ENCODE results near the gene OGFOD3.
A peak's percentile ranks its signal among the peaks of the same experiment; 100 is the strongest.
"Not testable (repeated sequence)": the region's sequence is repeated elsewhere in the genome, so short reads cannot be mapped to it uniquely, and the experiment has no call there.

Gene OGFOD3

DNA sequence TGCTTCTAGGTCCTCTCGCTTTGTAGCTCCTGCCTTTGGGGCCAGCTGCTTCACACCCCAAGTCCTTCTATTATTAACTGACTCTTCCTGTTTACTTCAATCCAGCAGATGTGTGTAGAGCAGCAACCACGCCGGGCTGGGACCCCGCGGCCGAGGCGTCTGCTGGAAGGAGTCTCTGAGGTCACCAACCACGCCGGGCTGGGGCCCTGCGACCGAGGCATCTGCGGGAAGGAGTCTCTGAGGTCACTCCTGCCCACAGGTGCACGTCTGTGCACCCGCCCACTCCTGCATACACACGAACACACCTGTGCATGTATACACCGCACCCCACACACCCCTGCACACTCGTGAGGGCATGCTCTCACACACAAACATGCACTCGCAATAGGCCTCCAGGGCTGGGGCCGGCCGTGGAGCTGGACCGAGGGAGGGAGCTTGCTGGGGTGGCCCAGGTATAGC, 67.1 kb downstream of the OGFOD3 start:
- DNase-seq = no peak

DNA sequence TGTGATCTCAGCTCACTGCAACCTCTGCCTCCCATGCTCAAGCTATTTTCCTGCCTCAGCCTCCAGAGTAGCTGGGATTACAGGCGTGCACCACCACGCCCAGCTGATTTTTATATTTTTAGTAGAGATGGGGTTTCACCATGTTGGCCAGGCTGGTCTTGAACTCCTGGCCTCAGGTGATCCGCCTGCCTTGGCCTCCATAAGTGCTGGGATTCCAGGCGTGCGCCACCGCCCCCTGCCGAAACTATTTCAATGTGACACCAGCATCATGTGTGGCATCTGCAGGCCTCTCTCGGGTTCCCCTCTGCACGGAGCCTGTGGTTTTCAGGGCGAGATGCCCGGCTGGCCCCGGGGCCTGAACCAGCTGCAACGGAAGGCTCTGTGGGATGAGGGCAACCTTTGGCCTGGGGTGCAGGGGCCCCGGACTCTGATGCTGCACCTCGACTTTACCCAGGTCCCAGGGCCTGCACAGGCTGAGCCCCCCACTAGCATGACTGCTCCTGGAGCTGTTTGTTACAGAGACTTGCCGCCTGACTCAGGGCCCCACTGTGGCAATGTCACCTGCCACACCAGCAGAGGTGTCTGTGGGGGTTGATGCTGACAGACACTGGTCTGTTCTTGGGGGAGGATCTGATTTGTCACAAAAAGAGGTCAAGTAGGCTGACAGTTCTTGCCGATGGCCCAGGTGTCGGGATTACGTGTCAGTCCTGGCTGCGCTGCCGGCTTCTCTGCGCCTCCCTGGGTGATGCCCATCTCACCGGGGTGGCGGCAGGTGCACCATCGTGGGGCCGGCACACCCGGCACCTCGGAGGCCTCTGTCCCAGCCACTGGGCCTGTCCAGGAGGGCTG, 68.0 kb downstream of the OGFOD3 start:
- DNase-seq = peak in 1 of 5 donors; percentile 52

DNA sequence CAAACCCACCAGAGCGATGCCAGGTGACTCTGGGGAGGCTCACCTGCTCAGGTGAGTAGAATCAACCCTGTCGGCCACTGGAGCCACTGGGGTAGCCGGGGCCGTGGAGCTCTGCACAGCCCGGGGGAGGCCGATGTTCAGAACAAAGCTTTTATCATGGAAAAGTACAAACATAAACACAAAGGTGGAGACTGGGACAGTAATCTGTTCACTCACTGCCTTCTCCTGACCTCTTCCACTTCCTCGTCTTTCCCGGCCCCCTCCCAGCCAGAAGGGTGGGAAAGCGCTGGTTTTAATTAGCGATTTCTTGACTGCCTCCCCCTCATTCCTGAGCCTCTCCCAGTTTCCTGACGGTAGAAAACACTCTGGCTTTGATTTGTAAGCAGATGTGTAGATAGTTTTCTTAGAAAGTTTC, 69.1 kb downstream of the OGFOD3 start:
- no peak for DNase-seq

DNA sequence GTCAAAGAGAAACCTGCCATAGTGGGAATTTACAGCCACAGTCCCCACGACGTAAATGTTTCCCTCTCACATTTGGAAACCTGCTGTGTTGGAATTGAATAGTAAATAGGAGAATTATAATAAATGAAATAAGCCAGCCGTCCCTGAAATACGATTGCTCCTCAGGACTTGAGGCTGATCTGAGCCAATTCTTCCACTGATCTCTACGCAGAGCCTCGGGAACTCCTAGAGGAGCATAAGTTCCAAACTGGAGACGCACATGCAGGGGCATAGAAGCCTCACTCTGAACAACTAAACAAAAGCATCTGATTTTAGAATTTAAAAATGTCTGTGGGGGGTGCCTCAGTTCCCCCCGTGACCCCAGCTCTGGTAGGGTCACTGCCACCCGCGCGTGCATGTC, 69.5 kb downstream of the OGFOD3 start:
- DNase-seq = no peak

DNA sequence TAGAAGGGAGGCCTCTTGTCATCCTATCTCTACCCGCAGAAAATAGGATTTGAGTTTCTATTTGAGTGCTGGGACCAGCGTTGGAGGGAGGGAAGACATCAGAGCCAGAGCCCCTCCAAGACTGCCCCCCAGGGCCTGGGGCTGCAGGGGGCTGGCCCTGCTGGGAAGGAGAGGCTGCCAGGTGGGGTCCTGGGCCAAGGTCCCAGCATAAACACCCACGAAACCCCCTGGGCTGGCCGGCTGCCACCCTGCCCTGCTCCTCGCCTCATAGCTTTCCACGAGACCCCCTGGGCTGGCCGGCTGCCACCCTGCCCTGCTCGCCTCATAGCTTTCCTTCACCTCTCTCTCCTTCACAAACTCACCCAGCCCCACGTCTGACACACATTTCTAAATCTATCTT, 70.0 kb downstream of the OGFOD3 start:
- DNase-seq = no peak

DNA sequence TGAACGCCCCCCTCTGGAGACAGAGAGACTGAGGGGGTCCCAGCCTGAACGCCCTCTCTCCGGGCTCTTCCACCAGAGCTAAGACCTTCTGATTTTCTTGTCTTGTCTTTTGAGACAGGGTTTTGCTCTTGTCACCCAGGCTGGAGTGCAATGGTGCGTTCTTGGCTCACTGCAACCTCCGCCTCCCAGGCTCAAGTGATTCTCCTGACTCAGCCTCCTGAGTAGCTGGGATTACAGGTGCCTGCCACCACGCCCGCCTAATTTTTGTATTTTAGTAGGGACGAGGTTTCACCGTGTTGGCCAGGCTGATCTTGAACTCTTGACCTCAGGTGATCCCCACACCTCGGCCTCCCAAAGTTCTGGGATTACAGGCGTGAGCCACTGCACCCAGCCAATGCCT, 70.4 kb downstream of the OGFOD3 start:
- not testable (repeated sequence) for DNase-seq

DNA sequence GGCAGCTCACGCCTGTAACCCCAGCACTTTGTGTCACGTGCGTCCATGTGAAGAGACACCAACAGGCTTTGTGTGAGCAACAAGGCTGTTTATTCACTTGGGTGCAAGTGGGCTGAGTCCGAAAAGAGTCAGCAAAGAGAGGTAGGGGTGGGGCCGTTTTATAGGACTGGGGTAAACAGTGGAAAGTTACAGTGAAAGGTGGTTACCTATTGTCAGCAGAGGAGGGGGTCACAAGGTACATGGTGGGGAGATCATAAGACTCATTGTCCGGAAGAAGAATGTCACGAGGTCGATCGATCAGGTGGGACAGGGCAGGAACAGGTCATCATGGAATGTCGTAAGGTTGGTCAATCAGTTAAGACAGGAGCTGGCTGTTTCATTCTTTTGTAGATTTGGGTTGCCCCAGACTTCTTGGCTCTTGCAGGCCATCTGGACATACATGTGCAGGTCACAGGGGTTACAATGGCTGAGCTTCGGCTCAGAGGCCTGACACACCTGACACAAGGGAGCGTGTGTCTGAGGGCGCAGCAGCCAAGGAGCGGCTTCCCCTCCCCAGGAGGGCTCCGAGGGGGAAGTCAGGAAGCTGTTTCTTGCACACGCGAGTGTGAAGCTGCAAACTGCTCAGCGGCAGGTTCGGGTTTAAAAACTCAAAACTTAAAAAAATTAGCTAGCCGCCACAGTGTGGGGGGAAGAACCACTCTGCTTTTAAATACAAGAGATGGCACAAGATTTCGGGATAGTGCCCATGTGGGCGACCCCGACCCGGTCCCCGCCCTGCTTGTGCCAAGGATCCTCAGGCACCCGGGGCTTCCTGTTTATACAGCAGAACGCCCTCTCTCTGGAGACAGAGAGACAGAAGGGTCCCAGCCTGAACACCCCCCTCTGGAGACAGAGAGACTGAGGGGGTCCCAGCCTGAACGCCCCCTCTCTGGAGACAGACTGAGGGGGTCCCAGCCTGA, 71.8 kb downstream of the OGFOD3 start:
- no peak for DNase-seq

DNA sequence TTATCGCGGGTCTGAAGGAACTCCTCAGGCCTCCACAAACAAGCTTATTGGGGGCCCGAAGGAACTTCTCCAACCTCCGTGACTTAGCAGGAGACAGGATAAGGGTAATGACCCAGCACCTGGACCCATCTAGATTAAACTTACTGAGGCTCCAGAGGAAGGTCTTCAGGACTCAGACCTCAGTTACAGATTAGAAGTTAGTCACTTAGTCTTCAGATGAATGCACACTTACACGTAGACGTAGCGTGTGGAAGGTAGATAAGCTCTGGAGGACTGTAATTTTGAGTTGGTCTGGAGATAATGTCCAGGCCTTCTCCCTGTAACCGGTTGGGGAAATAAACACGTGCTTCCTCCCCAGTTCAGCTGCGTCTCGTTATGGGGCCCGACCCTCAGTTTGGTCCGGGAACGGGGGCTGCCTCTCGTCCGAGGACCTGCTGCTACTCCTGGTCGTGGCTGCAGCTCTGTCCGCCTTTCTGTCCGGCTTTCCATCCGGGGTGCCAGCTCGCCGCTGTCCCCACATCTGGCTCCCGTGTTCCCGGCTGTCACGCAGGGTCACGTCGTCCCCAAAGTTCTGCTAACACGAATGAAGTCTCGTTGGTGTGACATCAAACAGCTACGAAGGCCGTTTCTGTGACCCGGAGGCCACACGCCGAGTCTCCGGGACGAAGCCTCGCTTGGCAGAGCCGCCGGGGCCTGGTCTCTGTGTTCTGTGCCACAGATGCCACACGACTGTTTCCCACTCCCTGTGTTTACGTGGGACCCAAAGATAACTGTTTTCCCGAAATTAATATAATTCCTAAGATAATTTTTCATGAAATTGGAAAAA, 73.0 kb downstream of the OGFOD3 start:
- DNase-seq = no peak

DNA sequence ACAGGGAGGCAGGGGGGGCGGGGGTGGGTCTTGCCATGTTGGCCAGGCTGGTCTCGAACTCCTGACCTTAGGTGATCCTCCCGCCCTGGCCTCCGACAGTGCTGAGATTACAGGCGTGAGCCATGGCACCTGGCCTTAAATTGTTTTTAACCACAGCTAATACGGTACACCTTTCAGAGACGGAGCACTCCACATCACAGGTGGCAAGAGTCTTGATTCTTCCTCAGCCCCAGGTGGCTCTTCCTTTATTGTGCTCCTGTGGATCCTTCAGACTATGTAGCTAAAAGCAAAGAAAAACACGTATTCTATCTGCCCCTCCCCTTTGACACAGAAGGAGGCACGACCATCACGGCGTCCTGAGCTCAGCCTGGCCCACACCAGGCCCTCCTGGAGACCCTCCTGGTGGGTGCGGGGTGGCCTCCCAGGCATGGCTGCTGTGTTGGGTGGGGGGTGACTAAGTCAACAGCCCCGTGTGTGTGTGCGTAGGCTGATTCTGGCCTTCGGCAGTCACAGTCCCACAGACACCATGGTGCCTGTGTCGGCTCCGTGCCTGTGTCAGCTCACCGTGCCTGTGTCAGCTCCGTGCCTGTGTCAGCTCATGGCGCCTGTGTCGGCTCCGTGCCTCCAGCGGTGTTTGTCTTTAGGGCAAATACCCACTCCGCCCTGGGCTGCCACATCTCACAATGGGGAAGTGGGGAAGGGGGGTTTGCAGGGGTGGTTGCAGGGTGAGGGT, 74.0 kb downstream of the OGFOD3 start:
- DNase-seq = no peak

DNA sequence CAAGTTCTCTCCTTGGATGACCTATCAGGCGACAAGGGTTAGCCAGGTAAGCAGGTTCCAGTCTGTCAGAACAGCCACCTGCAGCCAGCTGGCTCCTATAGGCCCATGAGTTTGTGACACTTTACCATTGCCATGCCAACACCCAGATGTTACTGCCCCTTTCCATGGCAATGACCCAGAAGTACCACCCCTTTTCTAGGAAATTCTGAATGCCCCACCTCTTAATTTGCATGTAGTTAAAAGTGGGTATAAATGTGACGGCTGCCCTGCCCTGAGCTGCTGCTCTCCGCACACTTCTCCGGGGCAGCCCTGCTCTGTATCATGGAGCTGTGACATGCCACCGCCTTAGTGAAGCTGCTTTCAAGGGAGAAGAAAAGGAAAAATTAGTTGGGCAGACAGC, 74.8 kb downstream of the OGFOD3 start:
- DNase-seq = no peak

DNA sequence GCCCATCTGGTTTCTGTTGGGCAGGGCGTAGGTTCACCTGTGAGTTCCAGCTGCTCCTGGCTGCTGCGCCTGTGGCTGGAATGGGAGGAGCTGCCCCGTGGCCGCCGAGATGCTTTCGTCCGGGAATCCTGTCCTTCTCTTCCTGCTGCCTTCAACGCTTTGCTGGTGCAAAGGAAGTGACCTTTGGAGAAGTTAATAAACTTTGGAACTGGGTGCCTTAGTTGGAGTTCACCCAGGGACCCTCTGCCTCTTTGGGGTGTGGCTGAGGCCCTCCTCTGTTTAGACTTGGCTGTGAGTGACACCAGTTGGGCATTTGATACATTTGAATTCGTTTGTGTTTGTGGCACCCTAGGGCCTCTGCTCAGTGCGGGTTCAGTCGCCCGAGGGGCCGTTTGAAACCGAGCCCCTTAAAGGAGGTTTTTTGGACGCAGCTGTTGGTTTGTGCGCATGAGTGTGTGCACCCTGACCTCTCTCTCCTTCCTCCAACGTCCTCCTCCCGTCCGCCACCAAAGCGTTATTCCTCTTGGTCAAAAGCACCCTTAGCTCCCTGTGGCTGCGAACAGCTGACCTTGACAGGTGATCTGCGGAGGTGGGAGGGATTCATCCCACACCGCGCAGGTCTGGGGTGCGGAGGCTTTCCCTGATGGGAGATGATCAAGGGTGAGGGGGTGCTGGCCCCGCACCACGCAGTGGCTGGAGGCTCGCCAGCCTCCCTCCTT, 75.9 kb downstream of the OGFOD3 start:
- DNase-seq = no peak

DNA sequence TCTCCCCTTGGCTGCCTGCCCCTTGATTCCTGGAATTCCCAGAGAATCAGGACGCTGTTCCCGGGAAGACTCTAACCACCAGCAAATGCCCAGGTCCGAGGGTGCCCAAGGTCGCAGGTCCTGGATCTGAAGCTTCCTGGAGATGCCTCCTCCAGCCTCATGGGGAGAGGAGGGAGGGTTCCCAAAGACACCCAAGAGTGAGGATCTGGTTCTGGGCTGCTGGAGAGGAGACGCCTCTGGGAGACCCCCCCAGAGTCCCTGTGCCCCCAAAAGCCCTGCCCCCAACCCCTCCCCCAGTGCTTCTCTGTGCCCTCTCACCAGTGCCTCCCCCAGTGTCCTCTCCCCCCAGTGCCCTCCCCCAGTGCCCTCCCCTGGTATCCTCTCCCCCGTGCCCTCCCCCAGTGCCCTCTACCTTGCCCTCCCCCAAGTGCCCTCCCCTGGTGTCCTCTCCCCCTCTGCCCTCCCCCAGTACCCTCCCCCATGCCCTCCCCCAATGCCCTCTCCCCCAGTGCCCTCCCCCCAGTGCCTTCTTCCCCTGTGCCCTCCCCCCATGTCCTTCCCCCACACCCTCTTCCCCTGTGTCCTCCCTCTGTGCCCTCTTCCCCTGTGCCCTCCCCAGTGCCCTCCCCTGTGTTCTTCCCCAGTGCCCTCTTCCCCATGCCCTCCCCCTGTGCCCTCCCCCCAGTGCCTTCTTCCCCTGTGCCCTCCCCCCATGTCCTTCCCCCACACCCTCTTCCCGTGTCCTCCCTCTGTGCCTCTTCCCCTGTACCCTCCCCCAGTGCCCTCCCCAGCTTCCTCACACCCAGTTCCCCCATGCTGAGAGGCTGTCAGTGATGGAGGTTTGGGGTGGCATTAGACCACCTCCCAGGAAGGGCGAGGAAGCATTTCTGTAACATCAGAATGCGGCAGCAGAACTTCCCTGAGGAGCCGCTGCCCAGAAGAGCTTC, 78.5 kb downstream of the OGFOD3 start:
- DNase-seq = no peak
